IMR-90 (cell line): ENCODE data around the gene EFCAB5. TPM values are rescaled to one million over a fixed set of nuclear protein-coding genes. Genes with fewer than 3 reads are reported as not detected.

Experiments used
- ATAC-seq: fragments of 200-7000 bp; cut with Tn5 transposase; 2 replicates; pipeline ENCODE4 v1.9.1; 2020; ENCODE audit warnings: low read depth, mild to moderate bottlenecking, moderate library complexity
- BruUV-seq: library from RNA; stranded (reverse); fragments of 400-500 nt; replicated peaks from 2 replicates; lab custom pipeline; 2021; lab: Mats Ljungman, UMichigan
- CTCF ChIA-PET: fragments of 300-600 bp; formaldehyde crosslinking; extraction: SDS; loops from one replicate; lab custom pipeline; 2021; ENCODE audit warnings: antibody characterized with exemption; lab: Yijun Ruan, JAX
- POLR2A ChIA-PET: fragments of 300-600 bp; sonication (Branson Sonifier 250); formaldehyde crosslinking; loops from one replicate; lab custom pipeline; 2022; ENCODE audit warnings: antibody characterized with exemption; ENCODE audit not compliant: unreplicated experiment; lab: Charles Lee
- DNase-seq: peaks from one replicate; pipeline ENCODE4 v3.0.0; 2013
- H2AFZ ChIP-seq: replicated peaks from 2 replicates; pipeline ENCODE3; 2013; ENCODE audit warnings: low read length, mild to moderate bottlenecking; ENCODE audit not compliant: poor library complexity
- H2AK5ac ChIP-seq: 2 replicates; pipeline ENCODE4 v1.6.1; 2013; ENCODE audit warnings: low read depth, low read length, inconsistent platforms
- H2AK9ac ChIP-seq: replicated peaks from 2 replicates; pipeline ENCODE3; 2013; ENCODE audit warnings: mild to moderate bottlenecking, low read depth, low read length, moderate library complexity; ENCODE audit not compliant: poor library complexity
- H2BK120ac ChIP-seq: 2 replicates; pipeline ENCODE4 v1.6.1; 2013; ENCODE audit warnings: low read depth, low read length, inconsistent platforms
- H2BK15ac ChIP-seq: 3 replicates; pipeline ENCODE4 v1.6.1; 2013; ENCODE audit warnings: low read depth, low read length, inconsistent platforms
- H2BK20ac ChIP-seq: 2 replicates; pipeline ENCODE4 v1.6.1; 2013; ENCODE audit warnings: low read depth, mild to moderate bottlenecking, inconsistent platforms, low read length, moderate library complexity
- H2BK5ac ChIP-seq: 2 replicates; pipeline ENCODE4 v1.6.1; 2013; ENCODE audit warnings: mild to moderate bottlenecking, low read depth, low read length, inconsistent platforms; ENCODE audit not compliant: poor library complexity, severe bottlenecking
- H3K14ac ChIP-seq: replicated peaks from 2 replicates; pipeline ENCODE4 v1.6.1; 2013; ENCODE audit warnings: low read depth, low read length, inconsistent platforms
- H3K18ac ChIP-seq: 2 replicates; pipeline ENCODE4 v1.6.1; 2013; ENCODE audit warnings: low read depth, low read length, control low read depth
- H3K23ac ChIP-seq: 2 replicates; pipeline ENCODE4 v1.6.1; 2013; ENCODE audit warnings: low read depth, low read length, inconsistent platforms
- H3K27ac ChIP-seq: 2 replicates; pipeline ENCODE4 v1.5.1; 2013; ENCODE audit warnings: mild to moderate bottlenecking, control low read depth, low read length; ENCODE audit not compliant: insufficient read depth
- H3K27me3 ChIP-seq: 2 replicates; pipeline ENCODE4 v1.6.1; 2013; ENCODE audit warnings: low read length; ENCODE audit not compliant: control insufficient read depth, insufficient read depth
- H3K36me3 ChIP-seq: 2 replicates; pipeline ENCODE4 v1.6.1; 2013; ENCODE audit warnings: low read length, mixed read lengths; ENCODE audit not compliant: control insufficient read depth, insufficient read depth
- H3K4ac ChIP-seq: 2 replicates; pipeline ENCODE4 v1.6.1; 2013; ENCODE audit warnings: low read depth, low read length, inconsistent platforms
- H3K4me1 ChIP-seq: 2 replicates; pipeline ENCODE4 v1.6.1; 2013; ENCODE audit warnings: low read length, mixed read lengths; ENCODE audit not compliant: control insufficient read depth, insufficient read depth
- H3K4me2 ChIP-seq: 2 replicates; pipeline ENCODE4 v1.6.1; 2013; ENCODE audit warnings: low read depth, mild to moderate bottlenecking, control low read depth, low read length, moderate library complexity
- H3K4me3 ChIP-seq: 2 replicates; pipeline ENCODE4 v1.5.1; 2013; ENCODE audit warnings: low read depth, mild to moderate bottlenecking, control low read depth, low read length, moderate library complexity; ENCODE audit not compliant: insufficient read depth
- H3K56ac ChIP-seq: 2 replicates; pipeline ENCODE4 v1.6.1; 2013; ENCODE audit warnings: low read length, inconsistent platforms; ENCODE audit not compliant: insufficient read depth; ENCODE audit errors: extremely low read depth
- H3K79me1 ChIP-seq, 2 experiments: 2 replicates each; pipeline ENCODE4 v1.6.1; 2013; ENCODE audit warnings: low read length in 2 of 2, inconsistent platforms in 1 of 2, low read depth in 1 of 2
- H3K9ac ChIP-seq: 2 replicates; pipeline ENCODE4 v1.6.1; 2013; ENCODE audit warnings: low read depth, low read length, control low read depth
- H3K9me1 ChIP-seq: 2 replicates; pipeline ENCODE4 v1.6.1; 2013; ENCODE audit warnings: low read length, inconsistent platforms; ENCODE audit not compliant: insufficient read depth
- H3K9me3 ChIP-seq: 2 replicates; pipeline ENCODE4 v1.6.1; 2013; ENCODE audit warnings: low read length; ENCODE audit not compliant: control insufficient read depth, insufficient read depth
- H4K20me1 ChIP-seq: 2 replicates; pipeline ENCODE4 v1.6.1; 2013; ENCODE audit warnings: low read length, inconsistent platforms; ENCODE audit not compliant: insufficient read depth
- H4K5ac ChIP-seq: 2 replicates; pipeline ENCODE4 v1.6.1; 2013; ENCODE audit warnings: mild to moderate bottlenecking, low read depth, low read length, control low read depth
- H4K8ac ChIP-seq, 2 experiments: 2 replicates each; pipeline ENCODE4 v1.6.1; 2013; ENCODE audit warnings: low read depth in 2 of 2, low read length in 2 of 2, control low read depth in 1 of 2, inconsistent platforms in 1 of 2
- H4K91ac ChIP-seq: 2 replicates; pipeline ENCODE4 v1.6.1; 2013; ENCODE audit warnings: low read depth, low read length, inconsistent platforms; ENCODE audit not compliant: insufficient read depth
- BHLHE40 ChIP-seq: fragments of 150-350 bp; IDR thresholded peaks from 2 replicates; pipeline ENCODE4 v1.6.1; 2016; ENCODE audit warnings: mild to moderate bottlenecking, low read depth, low read length
- CEBPB ChIP-seq: IDR thresholded peaks from 2 replicates; pipeline ENCODE4 v1.6.1; 2012; ENCODE audit warnings: low read depth, low read length, improper control_type of control experiment
- CHD1 ChIP-seq: IDR thresholded peaks from 2 replicates; pipeline ENCODE4 v1.6.1; 2012; ENCODE audit warnings: low read depth, low read length, improper control_type of control experiment
- FOS ChIP-seq: fragments of 150-350 bp; IDR thresholded peaks from 2 replicates; pipeline ENCODE4 v1.6.1; 2016; ENCODE audit warnings: low read depth, low read length
- MAFK ChIP-seq: IDR thresholded peaks from 2 replicates; pipeline ENCODE4 v1.6.1; 2012; ENCODE audit warnings: low read depth, low read length, improper control_type of control experiment
- MAZ ChIP-seq: IDR thresholded peaks from 2 replicates; pipeline ENCODE4 v1.6.1; 2012; ENCODE audit warnings: low read depth, mild to moderate bottlenecking, low read length, improper control_type of control experiment, moderate library complexity, borderline replicate concordance
- MXI1 ChIP-seq: IDR thresholded peaks from 2 replicates; pipeline ENCODE4 v1.6.1; 2012; ENCODE audit warnings: low read depth, mild to moderate bottlenecking, low read length, moderate library complexity, borderline replicate concordance
- NFE2L2 ChIP-seq: fragments of 150-350 bp; IDR thresholded peaks from 2 replicates; pipeline ENCODE4 v1.6.1; 2016; ENCODE audit warnings: low read depth, mild to moderate bottlenecking, low read length
- SMC3 ChIP-seq: fragments of 150-350 bp; IDR thresholded peaks from 2 replicates; pipeline ENCODE4 v1.6.1; 2016; ENCODE audit warnings: low read depth, mild to moderate bottlenecking, antibody characterized with exemption, low read length, moderate library complexity
- WGBS, 2 experiments: methylation state at CpG; one replicate each; pipeline versions ENCODE4 v1.1.5 to v1.1.7; 2013; ENCODE audit warnings: missing lambda C conversion rate in 2 of 2; ENCODE audit not compliant: insufficient read length in 1 of 2; ENCODE audit errors: extremely low coverage in 2 of 2; 5-methylcytosine and 5-hydroxymethylcytosine counted together
- dilution Hi-C: fragments of 300-500 bp; cut with HindIII; formaldehyde crosslinking; loops from one replicate; pipeline ENCODE4 v1.14.3; 2018; ENCODE audit warnings: low sequenced_read_pairs; ENCODE audit not compliant: unreplicated experiment
- in situ Hi-C: fragments of 300-500 bp; cut with MboI; formaldehyde crosslinking; loops from 3 replicates; pipeline ENCODE4 v1.14.3; 2019; ENCODE audit warnings: low sequenced_read_pairs, inconsistent platforms, mixed read lengths
- intact Hi-C: fragments of 100-400 bp; cut with micrococcal nuclease; formaldehyde crosslinking; loops from 2 replicates; pipeline ENCODE4 v1.10.0; 2022
- polyA plus RNA-seq, 3 experiments: library from polyadenylated mRNA; depleted of rRNA; stranded (reverse); fragments of >200 nt; gene quantifications; 2 replicates each; pipeline ENCODE4 v1.2.3, GENCODE V29; 2012; ENCODE audit warnings: low replicate concordance in 1 of 3
- total RNA-seq: library from RNA; depleted of rRNA; stranded (reverse); fragments of >200 nt; gene quantifications from 2 replicates; pipeline ENCODE4 v1.2.3, GENCODE V29; 2012
- TF ChIP-seq, protein P1 (sequence below): conservative IDR thresholded peaks from 2 replicates; pipeline ENCODE4 v1.5.1; 2012; ENCODE audit warnings: mild to moderate bottlenecking, low read depth, low read length, improper control_type of control experiment
- TF ChIP-seq, protein P2 (sequence below): fragments of 150-350 bp; IDR thresholded peaks from 2 replicates; pipeline ENCODE4 v1.6.1; 2017; ENCODE audit warnings: mild to moderate bottlenecking, antibody characterized with exemption, low read length, low read depth

EFCAB5 gene
- total and polyA plus RNA-seq, 2 of the 4 experiments (the other 2 are of a cell fraction): 0.14 TPM; not detected in 1

DNA sequence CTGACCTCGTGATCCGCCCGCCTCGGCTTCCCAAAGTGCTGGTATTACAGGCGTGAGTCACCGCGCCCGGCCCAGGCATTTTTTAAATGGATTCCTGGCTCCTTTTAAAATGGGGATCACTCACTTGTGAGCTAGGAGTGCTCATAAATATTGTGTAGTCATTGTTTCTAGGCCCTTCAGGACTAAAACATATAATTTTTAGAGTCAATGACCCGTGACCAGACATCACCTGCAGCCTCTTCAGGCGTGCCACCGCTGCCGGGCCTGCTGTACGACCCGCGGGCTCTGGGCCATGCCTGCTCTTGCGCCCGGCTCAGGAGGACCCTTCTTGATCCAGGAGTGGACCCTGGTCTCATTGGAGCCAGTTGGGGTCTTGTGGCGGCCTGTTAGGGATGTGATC, 30.8 kb downstream of the EFCAB5 start:
- H4K5ac ChIP-seq: no peak overlapping the region
- no peak overlapping the region for H3K23ac ChIP-seq
- in situ Hi-C loops (no loop called here), dilution Hi-C loops (no loop called here), intact Hi-C loops (no loop called here)
- H3K4me2 ChIP-seq: no peak overlapping the region
- no peak for ATAC-seq
- no peak overlapping the region for H3K18ac ChIP-seq
- no peak overlapping the region for H2BK5ac ChIP-seq
- H2AFZ ChIP-seq: no peak overlapping the region
- no peak overlapping the region for H2AK9ac ChIP-seq
- no peaks in the 10 kb centered on the region for H3K79me1 ChIP-seq
- H3K4me3 ChIP-seq: no peak overlapping the region
- no peak overlapping the region for H4K91ac ChIP-seq
- no peaks in the 10 kb centered on the region for H3K36me3 ChIP-seq
- no peak overlapping the region for H3K9ac ChIP-seq
- ChIA-PET POLR2A (no interaction called here), CTCF (no interaction called here)
- H3K4me1 ChIP-seq: no peaks in the 10 kb centered on the region
- H3K27me3 ChIP-seq: no peaks in the 10 kb centered on the region; the same call in 1 of the 2 replicates
- no peak overlapping the region for H2BK120ac ChIP-seq
- no peaks in the 10 kb centered on the region for H4K20me1 ChIP-seq
- H2BK20ac ChIP-seq: no peak overlapping the region
- no peak overlapping the region for H3K56ac ChIP-seq
- 96% methylated on average over 4 of the region's 18 CpGs; no CpG with 5 or more reads in 1 of the 2 experiments for WGBS, 2 experiments
- H3K9me1 ChIP-seq: no peaks in the 10 kb centered on the region
- no peak overlapping the region for H3K27ac ChIP-seq
- TF ChIP-seq BHLHE40 (no peak), CHD1 (no peak), FOS (no peak), NFE2L2 (no peak), CEBPB (no peak), MXI1 (no peak), SMC3 (no peak), MAFK (no peak), MAZ (no peak)
- TF ChIP-seq, protein P1, sequence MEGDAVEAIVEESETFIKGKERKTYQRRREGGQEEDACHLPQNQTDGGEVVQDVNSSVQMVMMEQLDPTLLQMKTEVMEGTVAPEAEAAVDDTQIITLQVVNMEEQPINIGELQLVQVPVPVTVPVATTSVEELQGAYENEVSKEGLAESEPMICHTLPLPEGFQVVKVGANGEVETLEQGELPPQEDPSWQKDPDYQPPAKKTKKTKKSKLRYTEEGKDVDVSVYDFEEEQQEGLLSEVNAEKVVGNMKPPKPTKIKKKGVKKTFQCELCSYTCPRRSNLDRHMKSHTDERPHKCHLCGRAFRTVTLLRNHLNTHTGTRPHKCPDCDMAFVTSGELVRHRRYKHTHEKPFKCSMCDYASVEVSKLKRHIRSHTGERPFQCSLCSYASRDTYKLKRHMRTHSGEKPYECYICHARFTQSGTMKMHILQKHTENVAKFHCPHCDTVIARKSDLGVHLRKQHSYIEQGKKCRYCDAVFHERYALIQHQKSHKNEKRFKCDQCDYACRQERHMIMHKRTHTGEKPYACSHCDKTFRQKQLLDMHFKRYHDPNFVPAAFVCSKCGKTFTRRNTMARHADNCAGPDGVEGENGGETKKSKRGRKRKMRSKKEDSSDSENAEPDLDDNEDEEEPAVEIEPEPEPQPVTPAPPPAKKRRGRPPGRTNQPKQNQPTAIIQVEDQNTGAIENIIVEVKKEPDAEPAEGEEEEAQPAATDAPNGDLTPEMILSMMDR: no peak
- TF ChIP-seq, protein P2, sequence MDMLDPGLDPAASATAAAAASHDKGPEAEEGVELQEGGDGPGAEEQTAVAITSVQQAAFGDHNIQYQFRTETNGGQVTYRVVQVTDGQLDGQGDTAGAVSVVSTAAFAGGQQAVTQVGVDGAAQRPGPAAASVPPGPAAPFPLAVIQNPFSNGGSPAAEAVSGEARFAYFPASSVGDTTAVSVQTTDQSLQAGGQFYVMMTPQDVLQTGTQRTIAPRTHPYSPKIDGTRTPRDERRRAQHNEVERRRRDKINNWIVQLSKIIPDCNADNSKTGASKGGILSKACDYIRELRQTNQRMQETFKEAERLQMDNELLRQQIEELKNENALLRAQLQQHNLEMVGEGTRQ: no peak
- no peak overlapping the region for H2AK5ac ChIP-seq
- no peak overlapping the region for H4K8ac ChIP-seq
- no peaks in the 10 kb centered on the region for H3K9me3 ChIP-seq
- no peak overlapping the region for H3K14ac ChIP-seq
- no TSS peak for BruUV-seq
- DNase-seq: no peak
- H2BK15ac ChIP-seq: no peak overlapping the region
- H3K4ac ChIP-seq: no peak overlapping the region
